Fibroblast of skin of right biceps (primary cell): ENCODE measurements around the gene NTRK3.
A peak's percentile ranks its signal among the peaks of the same experiment; 100 is the strongest.

Experiments used
- DNase-seq: peaks from one replicate; pipeline ENCODE4 v3.0.0-alpha.2; 2013

Gene NTRK3

GRCh38 chr15:87973501-87974215, 282.9 kb downstream of the NTRK3 start:
- peak; percentile 50 for DNase-seq

- DNase-seq, result no peak
Measured at GRCh38 chr15:87971076-87971475, 285.5 kb downstream of the NTRK3 start.

GRCh38 chr15:87967951-87968350, 288.6 kb downstream of the NTRK3 start:
- DNase-seq, result peak; percentile 63

GRCh38 chr15:87965304-87965703, 291.2 kb downstream of the NTRK3 start:
- no peak for DNase-seq

GRCh38 chr15:87962428-87962827, 294.1 kb downstream of the NTRK3 start:
- DNase-seq, result peak; percentile 36

GRCh38 chr15:87961851-87962420, 294.6 kb downstream of the NTRK3 start:
- no peak for DNase-seq

- no peak for DNase-seq
Measured at GRCh38 chr15:87959662-87960061, 296.9 kb downstream of the NTRK3 start.

- no peak for DNase-seq
Measured at GRCh38 chr15:87959080-87959479, 297.5 kb downstream of the NTRK3 start.

- DNase-seq, result no peak
Measured at GRCh38 chr15:87955284-87955909, 301.1 kb downstream of the NTRK3 start.

- DNase-seq, result peak; percentile 54
Measured at GRCh38 chr15:87954793-87955192, 301.7 kb downstream of the NTRK3 start.

GRCh38 chr15:87952736-87953287, 303.7 kb downstream of the NTRK3 start:
- DNase-seq, result no peak

GRCh38 chr15:87949575-87950223, 306.8 kb downstream of the NTRK3 start:
- no peak for DNase-seq

- DNase-seq, result no peak
Measured at GRCh38 chr15:87949151-87949574, 307.4 kb downstream of the NTRK3 start.

- DNase-seq, result no peak
Measured at GRCh38 chr15:87947560-87947959, 309.0 kb downstream of the NTRK3 start.

GRCh38 chr15:87945246-87945645, 311.3 kb downstream of the NTRK3 start:
- DNase-seq, result no peak

- DNase-seq, result no peak
Measured at GRCh38 chr15:87944691-87945090, 311.8 kb downstream of the NTRK3 start.

GRCh38 chr15:87944050-87944449, 312.5 kb downstream of the NTRK3 start:
- DNase-seq, result peak; percentile 78

- DNase-seq, result no peak
Measured at GRCh38 chr15:87943626-87944025, 312.9 kb downstream of the NTRK3 start.

GRCh38 chr15:87942316-87942715, 314.2 kb downstream of the NTRK3 start:
- DNase-seq, result no peak

GRCh38 chr15:87941606-87942005, 314.9 kb downstream of the NTRK3 start:
- DNase-seq, result no peak

GRCh38 chr15:87940768-87941167, 315.8 kb downstream of the NTRK3 start:
- peak; percentile 87 for DNase-seq

GRCh38 chr15:87939848-87940457, 316.6 kb downstream of the NTRK3 start:
- DNase-seq, result no peak

GRCh38 chr15:87938031-87938430, 318.5 kb downstream of the NTRK3 start:
- peak; percentile 36 for DNase-seq
